Thyroid gland (tissue), 4 donors: ENCODE measurements around the gene ARHGAP18. TPM values are rescaled to one million over a fixed set of nuclear protein-coding genes. Genes with fewer than 3 reads are reported as not detected.

ENCODE experiments used
- DNase-seq, 2 donors: peaks; one replicate each; pipeline ENCODE4 v3.0.0-alpha.2; 2019
- H3K27ac ChIP-seq, 3 donors: fragments of 200-600 bp; sonication (generic); 1 replicate in 2 of 3; 2 replicates in 1 of 3; pipeline ENCODE4 v1.5.1; 2016 to 2019; ENCODE audit warnings: mild to moderate bottlenecking in 1 of 3, moderate library complexity in 1 of 3
- H3K27me3 ChIP-seq: fragments of 200-600 bp; sonication (generic); one replicate; pipeline ENCODE4 v1.5.1; 2019
- H3K36me3 ChIP-seq, 2 donors: fragments of 200-600 bp; sonication (generic); one replicate each; pipeline ENCODE4 v1.5.1; 2016 to 2019
- H3K4me1 ChIP-seq, 2 donors: fragments of 200-600 bp; sonication (generic); one replicate each; pipeline ENCODE4 v1.5.1; 2017 to 2019
- H3K4me3 ChIP-seq, 3 donors: fragments of 200-600 bp; sonication (generic); replicated peaks in 1 of 3; 1 replicate in 2 of 3; 2 replicates in 1 of 3; pipeline ENCODE4 v1.5.1; 2016; ENCODE audit warnings: mild to moderate bottlenecking in 1 of 3
- H3K9me3 ChIP-seq: fragments of 200-600 bp; sonication (generic); one replicate; pipeline ENCODE4 v1.5.1; 2017
- CTCF ChIP-seq, 6 experiments: fragments of 200-600 bp in 3 of 6; fragments of 450-650 bp in 3 of 6; sonication (generic) in 3 of 6; IDR thresholded peaks; one replicate each; pipeline ENCODE4 v1.5.1; 2016 to 2019; ENCODE audit warnings: antibody characterized with exemption in 6 of 6, mild to moderate bottlenecking in 2 of 6, inconsistent platforms in 1 of 6, moderate library complexity in 1 of 6
- POLR2A ChIP-seq, 2 donors: fragments of 450-650 bp; IDR thresholded peaks; one replicate each; pipeline ENCODE4 v1.6.1; 2017; ENCODE audit warnings: antibody characterized with exemption in 2 of 2, mild to moderate bottlenecking in 2 of 2, moderate library complexity in 1 of 2
- WGBS, 2 donors: methylation state at CpG; one replicate each; pipeline ENCODE4 v1.1.5; 2017; 5-methylcytosine and 5-hydroxymethylcytosine counted together
- intact Hi-C: fragments of 100-400 bp; cut with DNase I; formaldehyde crosslinking; loops from one replicate; pipeline ENCODE4 v1.15.1; 2023
- total RNA-seq, 4 donors: library from RNA; depleted of rRNA; stranded (reverse); fragments of >200 nt; gene quantifications; one replicate each; pipeline ENCODE4 v1.2.3, GENCODE V29; 2016

Gene ARHGAP18
- total RNA-seq, 4 donors from 2014 or later, result 26.5 to 31.6 (median 28.3) TPM

DNA sequence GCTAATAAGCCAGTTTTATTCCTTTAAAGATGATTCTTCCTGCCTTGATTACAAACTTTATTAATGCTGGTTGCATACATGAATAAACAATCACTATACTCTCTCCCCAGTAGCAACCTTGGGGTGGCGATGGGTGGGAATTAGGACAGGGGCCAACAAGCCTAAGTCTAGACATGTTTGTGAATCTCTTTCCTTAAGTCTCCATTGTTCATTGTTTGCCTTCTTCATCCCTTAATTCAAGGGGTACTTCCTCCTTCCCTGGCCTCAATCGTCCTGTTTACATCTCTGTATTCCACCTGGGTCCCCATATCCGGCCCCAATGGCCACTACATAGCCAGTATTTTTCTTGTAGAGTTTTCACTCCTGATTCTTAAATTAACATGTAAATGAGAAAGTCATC, 66.0 kb downstream of the ARHGAP18 start:
- H3K36me3 ChIP-seq, result no peaks in the 10 kb centered on the region
- H3K27me3 ChIP-seq, result no peaks in the 10 kb centered on the region
- TF ChIP-seq POLR2A (IDR thresholded peaks at IDR 0.05) (no peak), CTCF (IDR thresholded peaks at IDR 0.05) (no peak)
- peak overlapping the region in 2 of 3 donors; percentile 18 to 70 for H3K27ac ChIP-seq
- DNase-seq, result no peak
- intact Hi-C loops, result no loop called here
- H3K4me3 ChIP-seq, result no peak overlapping the region
- H3K4me1 ChIP-seq, result peaks cover 34 to 38% of the 10 kb centered on the region in 2 donors
- WGBS, 2 donors, result 88 to 91% methylated on average over 3 of the region's 3 CpGs
- no peaks in the 10 kb centered on the region for H3K9me3 ChIP-seq

- H3K9me3 ChIP-seq, result no peaks in the 10 kb centered on the region
- TF ChIP-seq POLR2A (IDR thresholded peaks at IDR 0.05) (no peak), CTCF (IDR thresholded peaks at IDR 0.05) (no peak)
- 89 to 94% methylated on average over 3 of the region's 3 CpGs for WGBS, 2 donors
- peaks cover 41 to 45% of the 10 kb centered on the region in 2 donors for H3K4me1 ChIP-seq
- H3K36me3 ChIP-seq, result no peaks in the 10 kb centered on the region
- no peak overlapping the region for H3K4me3 ChIP-seq
- no peaks in the 10 kb centered on the region for H3K27me3 ChIP-seq
- intact Hi-C loops, result no loop called here
- H3K27ac ChIP-seq, result no peak overlapping the region
- DNase-seq, result no peak
Measured at GRCh38 chr6:129643176-129643575, 66.8 kb downstream of the ARHGAP18 start.

DNA sequence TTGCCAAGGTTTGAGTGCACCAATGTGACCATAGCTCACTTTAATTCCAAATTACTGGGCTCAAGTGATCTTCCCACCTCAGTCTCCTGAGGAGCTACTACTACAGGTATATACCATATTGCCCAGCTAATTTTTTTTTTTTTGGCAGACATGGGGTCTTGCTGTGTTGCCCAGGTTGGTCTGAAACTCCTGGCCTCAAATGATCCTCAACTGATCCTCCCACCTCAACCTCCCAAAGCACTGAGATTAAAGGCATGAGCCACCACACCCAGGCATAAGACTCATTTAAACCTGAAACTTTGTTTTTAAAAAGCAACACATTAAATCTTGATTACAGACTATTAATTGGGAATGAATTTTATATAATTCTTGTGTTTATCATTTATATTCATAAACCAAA, 67.7 kb downstream of the ARHGAP18 start:
- no peak for TF ChIP-seq CTCF (IDR thresholded peaks at IDR 0.05)
- no peak for TF ChIP-seq POLR2A (IDR thresholded peaks at IDR 0.05)
- H3K36me3 ChIP-seq, result no peaks in the 10 kb centered on the region
- no peak overlapping the region for H3K4me3 ChIP-seq
- H3K27ac ChIP-seq, result no peak overlapping the region
- intact Hi-C loops, result no loop called here
- no peaks in the 10 kb centered on the region for H3K9me3 ChIP-seq
- no peaks in the 10 kb centered on the region for H3K27me3 ChIP-seq
- peaks cover 43 to 52% of the 10 kb centered on the region in 2 donors for H3K4me1 ChIP-seq
- DNase-seq, result no peak

- Histone ChIP-seq H3K4me3 (no peak overlapping the region), H3K27me3 (no peaks in the 10 kb centered on the region), H3K36me3 (no peaks in the 10 kb centered on the region), H3K27ac (no peak overlapping the region), H3K4me1 (peaks cover 33 to 42% of the 10 kb centered on the region in 2 donors), H3K9me3 (no peaks in the 10 kb centered on the region)
- intact Hi-C loops, result no loop called here
- no peak for TF ChIP-seq CTCF (IDR thresholded peaks at IDR 0.05)
- TF ChIP-seq POLR2A (IDR thresholded peaks at IDR 0.05), result no peak
- no peak for DNase-seq
Measured at GRCh38 chr6:129641344-129641743, 68.6 kb downstream of the ARHGAP18 start.

GRCh38 chr6:129638686-129639085, 71.3 kb downstream of the ARHGAP18 start:
- no peak overlapping the region for H3K4me3 ChIP-seq
- intact Hi-C loops, result no loop called here

More at GRCh38 chr6:129638686-129639085, 71.3 kb downstream of the ARHGAP18 start:
- DNase-seq, result no peak
- H3K27ac ChIP-seq, result peak overlapping the region in 2 of 3 donors; percentile 27 to 38
- no peaks in the 10 kb centered on the region for H3K36me3 ChIP-seq
- no peaks in the 10 kb centered on the region for H3K27me3 ChIP-seq
- TF ChIP-seq POLR2A (IDR thresholded peaks at IDR 0.05) (no peak), CTCF (IDR thresholded peaks at IDR 0.05) (no peak)
- H3K4me1 ChIP-seq, result peaks cover 10 to 26% of the 10 kb centered on the region in 2 donors
- H3K9me3 ChIP-seq, result no peaks in the 10 kb centered on the region
